ENCODE data around the gene KRTAP10-5.

Gene KRTAP10-5

GRCh38 chr21:44583800-44584147 lies 3.4 kb upstream of the KRTAP10-5 start:
- no peak for TF ChIP-seq CTCF (IDR thresholded peaks at IDR 0.05; ENCODE audit: low read depth, low read length)
- H3K4me3 ChIP-seq (replicated peaks in 1 of 2; ENCODE audit: low read depth in 2 of 2, low read length in 2 of 2): no peak overlapping the region
- DNase-seq (ENCODE audit: low read depth in 2 of 2): no peak

DNA sequence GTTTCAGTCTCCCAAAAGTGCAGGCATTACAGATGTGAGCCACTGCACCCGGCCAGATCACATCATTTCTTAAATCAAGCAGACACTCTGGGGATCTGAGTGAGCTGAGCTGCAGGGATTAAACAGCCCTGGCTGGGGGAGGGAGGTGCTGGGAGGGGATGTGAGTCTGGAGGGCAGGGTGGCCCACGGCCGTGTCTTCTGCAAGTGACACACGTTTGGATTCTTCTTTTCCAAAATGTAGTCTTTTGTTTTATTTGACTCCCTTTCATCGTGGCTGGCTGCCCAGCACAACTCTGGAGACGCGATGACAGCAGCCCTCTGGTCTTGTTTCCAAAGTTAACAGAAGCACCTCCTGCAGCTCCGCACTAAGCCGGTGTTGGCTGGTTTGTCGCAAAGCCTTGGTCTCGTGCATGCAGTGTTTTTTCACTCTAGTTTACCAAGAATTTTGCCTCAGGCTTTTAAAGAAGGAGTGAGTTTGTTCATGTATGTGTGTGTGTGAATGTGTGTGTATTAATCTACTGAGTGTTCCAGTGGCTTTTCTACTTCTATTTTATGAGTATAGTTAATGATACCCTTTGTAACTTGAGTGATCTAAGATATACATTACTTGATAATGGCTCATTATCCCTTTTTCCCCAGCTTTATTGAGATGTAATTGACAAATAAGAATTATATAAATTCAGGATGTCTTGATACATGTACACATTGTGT lies 2.8 kb upstream of the KRTAP10-5 start:
- no peak overlapping the region for H3K4me3 ChIP-seq (replicated peaks in 1 of 2; ENCODE audit: low read depth in 2 of 2, low read length in 2 of 2)
- no peak for TF ChIP-seq CTCF (IDR thresholded peaks at IDR 0.05; ENCODE audit: low read depth, low read length)
- peak in 1 of 2 donors; percentile 5 for DNase-seq (ENCODE audit: low read depth in 2 of 2)

- DNase-seq (ENCODE audit: low read depth in 2 of 2): no peak
- TF ChIP-seq CTCF (IDR thresholded peaks at IDR 0.05; ENCODE audit: low read depth, low read length): no peak
- no peak overlapping the region for H3K4me3 ChIP-seq (replicated peaks in 1 of 2; ENCODE audit: low read depth in 2 of 2, low read length in 2 of 2)
Measured at GRCh38 chr21:44582055-44582454, 1.7 kb upstream of the KRTAP10-5 start.

DNA sequence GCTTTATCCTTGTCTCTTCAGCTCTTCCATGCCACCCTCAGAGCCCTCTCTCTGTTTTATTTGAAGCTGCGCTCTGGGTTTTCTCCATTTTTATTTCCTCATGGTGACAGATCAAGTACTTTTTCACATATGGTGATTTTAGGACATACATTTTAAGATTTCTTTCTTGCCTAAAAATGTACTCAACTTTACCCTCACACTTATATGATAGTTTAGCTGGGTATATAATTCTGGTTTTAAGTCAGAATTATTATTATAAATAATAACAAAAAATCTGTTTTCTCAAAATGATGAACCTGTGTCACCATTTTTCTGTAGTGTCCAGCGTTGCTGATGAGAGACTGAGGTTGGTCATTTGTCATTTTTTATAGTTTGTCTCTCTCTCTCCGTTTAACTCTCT lies 754 bp upstream of the KRTAP10-5 start:
- no peak overlapping the region for H3K4me3 ChIP-seq (replicated peaks in 1 of 2; ENCODE audit: low read depth in 2 of 2, low read length in 2 of 2)
- TF ChIP-seq CTCF (IDR thresholded peaks at IDR 0.05; ENCODE audit: low read depth, low read length): no peak
- no peak for DNase-seq (ENCODE audit: low read depth in 2 of 2)

DNA sequence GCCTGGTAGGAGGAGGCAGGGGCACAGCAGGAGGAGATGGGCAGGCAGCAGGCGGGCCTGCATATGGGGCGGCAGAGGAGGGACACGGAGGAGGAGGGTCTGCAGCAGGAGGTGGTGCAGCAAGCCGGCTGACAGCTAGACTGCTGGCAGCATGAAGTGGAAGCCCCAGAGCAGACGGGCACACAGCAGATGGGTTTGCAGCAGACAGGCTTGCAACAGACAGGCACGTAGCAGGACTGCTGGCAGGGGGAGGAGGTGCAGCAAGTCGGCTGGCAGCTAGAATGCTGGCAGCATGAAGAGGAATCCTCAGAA lies 615 bp downstream of the KRTAP10-5 start:
- DNase-seq (ENCODE audit: low read depth in 2 of 2): no peak
- TF ChIP-seq CTCF (IDR thresholded peaks at IDR 0.05; ENCODE audit: low read depth, low read length): no peak
- H3K4me3 ChIP-seq (replicated peaks in 1 of 2; ENCODE audit: low read depth in 2 of 2, low read length in 2 of 2): no peak overlapping the region

DNA sequence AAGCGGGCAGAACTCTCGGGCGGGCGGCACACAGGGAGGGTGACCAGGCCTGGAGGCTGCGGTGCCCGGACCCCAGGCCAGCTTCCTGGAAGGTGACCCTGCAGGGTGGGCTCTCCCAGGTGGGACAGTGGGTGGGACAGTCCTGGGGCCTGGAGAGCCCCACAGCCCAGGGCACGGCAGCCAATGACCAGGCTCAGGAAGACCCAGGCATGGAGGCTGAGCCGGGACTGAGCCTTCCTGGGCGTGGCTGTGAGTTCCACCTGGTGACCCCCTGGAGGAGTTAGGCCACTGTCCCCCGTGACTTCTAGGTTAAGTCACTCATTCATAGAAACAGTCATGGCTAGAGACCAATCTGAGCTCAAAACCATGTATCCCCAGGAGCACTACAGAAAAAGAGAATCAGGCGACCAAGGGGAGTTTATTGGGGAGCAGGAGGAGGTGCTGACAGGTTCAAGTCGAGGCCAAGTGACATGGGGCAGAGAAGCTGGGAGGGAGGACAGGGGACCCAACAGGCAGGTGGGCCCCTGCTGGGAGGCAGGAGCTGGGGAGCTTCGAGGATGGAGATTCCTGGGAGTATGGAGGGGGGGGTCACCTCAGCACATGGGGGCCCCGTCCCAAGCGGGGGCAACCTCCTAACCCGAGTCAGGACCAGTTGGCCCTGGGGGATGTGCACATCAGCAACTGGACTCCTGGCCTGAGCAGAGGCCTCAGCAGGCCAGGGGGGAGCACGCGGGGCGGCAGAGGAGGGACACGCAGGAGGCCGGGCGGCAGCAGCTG lies 1.2 kb downstream of the KRTAP10-5 start:
- H3K4me3 ChIP-seq (replicated peaks in 1 of 2; ENCODE audit: low read depth in 2 of 2, low read length in 2 of 2): no peak overlapping the region
- TF ChIP-seq CTCF (IDR thresholded peaks at IDR 0.05; ENCODE audit: low read depth, low read length): no peak
- DNase-seq (ENCODE audit: low read depth in 2 of 2): no peak
